ENCODE data around the gene SLC4A2.

Gene SLC4A2

GRCh38 chr7:151093748-151094147 is 34.4 kb downstream of the SLC4A2 start:
- DNase-seq (ENCODE audit: low spot score) = no peak

- DNase-seq (ENCODE audit: low spot score) = no peak
Measured at GRCh38 chr7:151094675-151095074, 35.3 kb downstream of the SLC4A2 start.

- DNase-seq (ENCODE audit: low spot score) = no peak
Measured at GRCh38 chr7:151095123-151095797, 35.9 kb downstream of the SLC4A2 start.

DNA sequence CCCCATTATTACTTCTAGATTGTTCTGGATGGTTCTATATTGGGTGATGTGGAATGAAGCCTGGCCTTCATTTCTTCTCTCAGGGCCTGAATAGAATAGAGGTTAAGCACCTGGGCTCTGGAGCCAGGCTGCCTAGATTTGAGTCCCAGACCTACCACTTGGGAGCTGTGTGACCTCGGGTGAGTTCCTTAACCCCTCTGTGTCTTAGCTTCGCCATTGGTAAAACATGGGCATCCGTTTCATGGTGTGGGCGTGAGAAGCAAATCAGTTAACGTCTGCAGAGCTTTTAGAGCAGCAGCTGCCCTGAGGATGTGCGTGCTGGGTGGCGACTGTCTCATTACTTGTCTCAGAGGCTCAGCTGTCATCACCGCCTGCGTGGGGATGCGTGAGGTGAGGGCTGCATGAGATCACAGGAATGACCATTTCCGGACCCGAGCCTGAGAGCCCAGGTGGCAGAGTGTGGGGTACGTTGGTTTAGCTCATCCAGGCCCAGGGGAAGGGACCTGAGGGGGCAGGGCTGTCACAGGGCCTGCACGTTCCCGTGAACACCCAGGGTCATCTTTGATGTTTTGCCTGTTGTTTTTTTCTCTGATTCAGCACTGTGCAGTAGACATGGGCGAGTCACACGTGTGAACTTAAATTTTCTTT is 36.6 kb downstream of the SLC4A2 start:
- DNase-seq (ENCODE audit: low spot score) = no peak

DNA sequence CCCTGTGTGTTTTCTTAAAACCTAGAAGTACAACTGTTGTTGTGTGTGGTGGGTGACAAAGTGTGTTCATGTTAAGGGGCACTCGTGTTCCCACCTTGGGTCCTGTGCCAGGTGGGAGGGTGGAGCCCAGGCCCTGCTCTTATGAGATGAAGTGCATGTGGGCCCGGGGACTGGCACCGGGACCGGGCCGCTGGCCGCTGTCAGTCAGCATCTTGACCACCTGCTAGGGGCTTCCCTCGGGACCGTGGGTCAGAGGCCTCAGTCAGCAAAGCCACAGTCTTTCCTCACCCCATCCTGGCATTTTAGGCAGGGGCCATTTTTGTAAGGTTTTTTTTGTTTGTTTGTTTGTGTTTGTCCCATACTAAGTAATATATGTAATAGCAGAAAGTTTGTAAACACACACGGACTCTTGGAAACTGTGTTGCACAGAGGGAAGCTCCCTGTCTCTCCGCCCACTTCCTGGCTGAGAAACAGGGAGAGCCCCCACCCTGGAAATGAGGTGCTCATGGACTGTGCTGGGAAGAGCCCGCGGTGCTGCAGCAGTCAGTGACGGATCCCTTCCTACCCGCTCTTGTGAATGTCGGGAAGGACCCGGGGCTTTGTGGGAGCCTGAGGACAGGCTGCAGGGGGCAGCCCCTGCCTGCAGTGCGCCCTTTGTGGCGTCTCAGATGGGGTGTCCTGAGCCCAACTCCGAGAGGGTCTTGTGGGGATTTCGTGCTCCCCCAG is 40.3 kb downstream of the SLC4A2 start:
- DNase-seq (ENCODE audit: low spot score) = no peak

DNA sequence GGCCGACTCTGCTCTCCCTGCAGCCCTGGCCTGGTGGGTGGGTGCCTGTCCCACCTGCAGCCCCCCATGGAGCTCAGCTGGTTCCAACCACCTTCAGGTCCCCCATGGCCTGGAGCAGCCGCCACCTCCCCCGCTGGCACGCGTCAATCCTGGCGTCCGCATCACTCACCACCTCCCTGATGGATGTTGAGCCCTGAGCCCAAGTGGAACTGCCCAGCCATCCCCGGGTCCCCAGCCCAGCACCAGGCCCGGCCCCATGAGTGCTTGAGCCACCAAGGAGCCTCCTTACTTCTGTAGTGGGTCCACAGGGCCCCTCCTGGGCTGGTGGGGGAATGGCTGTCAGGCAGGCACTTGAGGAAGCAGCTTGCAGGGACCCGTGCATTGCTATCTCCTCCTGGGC is 41.5 kb downstream of the SLC4A2 start:
- DNase-seq (ENCODE audit: low spot score) = no peak

DNA sequence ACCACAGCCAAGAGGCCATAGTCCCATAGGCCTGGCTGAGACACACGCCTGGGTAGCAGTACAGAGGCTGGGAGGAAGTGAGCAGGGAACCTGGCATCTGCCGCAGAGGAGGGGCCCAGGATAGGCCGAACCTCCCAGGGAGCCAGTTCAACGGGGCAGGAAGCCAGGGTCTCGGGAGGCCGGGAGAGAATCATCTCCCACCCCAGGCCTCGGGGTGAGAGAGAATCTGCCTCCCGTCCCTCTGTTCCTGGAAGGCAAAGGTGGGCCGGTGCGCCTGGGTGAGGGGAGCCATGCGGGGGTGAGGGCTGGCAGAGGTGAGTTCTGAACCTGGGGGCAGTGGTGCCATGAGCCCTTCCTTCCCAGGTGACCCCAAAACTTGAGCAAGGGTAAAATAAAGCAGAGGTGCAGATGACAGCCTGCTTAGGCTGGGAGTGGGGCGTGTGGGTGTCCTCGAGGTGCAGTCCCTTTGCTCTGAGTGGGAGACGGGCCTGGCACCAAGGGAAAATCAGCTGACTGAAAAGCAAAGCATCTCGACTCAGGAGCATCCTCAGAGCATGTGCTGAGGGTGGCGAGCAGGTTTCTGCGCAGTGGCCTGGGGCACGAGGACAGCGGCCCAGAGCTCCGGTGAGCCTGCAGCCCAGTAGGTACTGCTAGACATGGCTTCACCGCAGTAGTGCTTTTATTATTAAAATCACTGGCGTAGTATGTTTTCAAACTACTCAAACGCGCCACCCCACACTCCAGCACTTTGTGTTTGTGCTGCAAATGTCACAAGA is 42.4 kb downstream of the SLC4A2 start:
- no peak for DNase-seq (ENCODE audit: low spot score)

GRCh38 chr7:151102991-151103390 is 43.6 kb downstream of the SLC4A2 start:
- no peak for DNase-seq (ENCODE audit: low spot score)

DNA sequence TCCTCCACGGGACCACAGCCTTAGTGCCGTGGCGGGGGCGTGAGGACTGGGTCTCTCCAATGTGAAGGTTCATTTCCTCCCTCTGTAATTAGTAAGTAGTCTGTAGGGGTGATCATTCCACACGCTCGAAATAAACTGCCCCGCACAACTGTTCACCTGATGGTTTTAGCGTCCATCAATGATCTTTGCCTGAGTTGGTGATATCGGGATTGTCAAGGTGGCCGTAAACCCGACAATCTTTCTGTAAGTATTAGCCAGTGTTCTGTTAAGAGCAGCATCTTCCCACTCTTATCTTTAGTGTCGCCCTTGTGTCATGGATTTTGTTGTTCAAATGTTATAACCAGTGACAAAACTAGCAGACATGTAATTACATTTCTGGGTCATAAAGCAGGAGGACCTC is 44.6 kb downstream of the SLC4A2 start:
- DNase-seq (ENCODE audit: low spot score) = no peak

DNA sequence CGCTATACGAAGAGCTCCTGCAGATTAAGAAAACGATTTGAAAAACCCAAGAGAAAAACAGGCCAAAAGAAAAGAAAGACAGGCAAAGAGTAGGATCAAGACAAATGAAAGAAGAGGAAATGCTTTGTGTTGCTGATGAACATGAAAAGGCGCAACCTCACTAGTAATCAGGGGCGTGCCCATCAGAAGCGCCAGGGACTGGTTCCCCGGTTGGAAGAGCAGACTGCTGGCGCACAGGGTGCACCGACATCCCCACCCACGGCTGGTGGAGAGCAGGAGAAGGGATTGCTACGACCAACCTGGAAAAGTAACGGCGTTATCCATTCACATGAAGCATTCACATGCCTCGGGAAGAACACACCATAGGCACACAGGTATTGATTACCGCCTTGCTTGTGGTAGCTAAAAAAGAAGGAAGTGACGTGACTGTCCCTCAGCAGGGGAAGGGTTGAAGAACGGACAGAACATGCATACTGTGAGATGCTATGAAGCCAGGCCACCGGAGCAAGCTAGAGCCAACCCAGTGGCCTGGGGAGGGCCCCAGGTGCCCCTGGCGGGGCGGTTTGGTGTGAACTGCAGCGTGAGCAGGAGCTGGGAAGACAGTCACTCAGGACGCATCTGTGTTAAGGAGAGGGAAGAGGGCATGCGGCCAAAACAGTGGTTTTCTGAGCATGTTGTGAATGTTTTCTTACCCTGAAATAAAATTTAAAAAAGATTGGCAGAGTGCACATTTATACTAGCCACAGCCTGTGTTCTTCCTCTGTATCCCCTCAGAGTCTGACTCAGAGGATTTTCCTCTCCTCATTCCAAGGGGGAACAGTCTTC is 45.2 kb downstream of the SLC4A2 start:
- no peak for DNase-seq (ENCODE audit: low spot score)

GRCh38 chr7:151107882-151108281 is 48.5 kb downstream of the SLC4A2 start:
- DNase-seq (ENCODE audit: low spot score) = no peak

DNA sequence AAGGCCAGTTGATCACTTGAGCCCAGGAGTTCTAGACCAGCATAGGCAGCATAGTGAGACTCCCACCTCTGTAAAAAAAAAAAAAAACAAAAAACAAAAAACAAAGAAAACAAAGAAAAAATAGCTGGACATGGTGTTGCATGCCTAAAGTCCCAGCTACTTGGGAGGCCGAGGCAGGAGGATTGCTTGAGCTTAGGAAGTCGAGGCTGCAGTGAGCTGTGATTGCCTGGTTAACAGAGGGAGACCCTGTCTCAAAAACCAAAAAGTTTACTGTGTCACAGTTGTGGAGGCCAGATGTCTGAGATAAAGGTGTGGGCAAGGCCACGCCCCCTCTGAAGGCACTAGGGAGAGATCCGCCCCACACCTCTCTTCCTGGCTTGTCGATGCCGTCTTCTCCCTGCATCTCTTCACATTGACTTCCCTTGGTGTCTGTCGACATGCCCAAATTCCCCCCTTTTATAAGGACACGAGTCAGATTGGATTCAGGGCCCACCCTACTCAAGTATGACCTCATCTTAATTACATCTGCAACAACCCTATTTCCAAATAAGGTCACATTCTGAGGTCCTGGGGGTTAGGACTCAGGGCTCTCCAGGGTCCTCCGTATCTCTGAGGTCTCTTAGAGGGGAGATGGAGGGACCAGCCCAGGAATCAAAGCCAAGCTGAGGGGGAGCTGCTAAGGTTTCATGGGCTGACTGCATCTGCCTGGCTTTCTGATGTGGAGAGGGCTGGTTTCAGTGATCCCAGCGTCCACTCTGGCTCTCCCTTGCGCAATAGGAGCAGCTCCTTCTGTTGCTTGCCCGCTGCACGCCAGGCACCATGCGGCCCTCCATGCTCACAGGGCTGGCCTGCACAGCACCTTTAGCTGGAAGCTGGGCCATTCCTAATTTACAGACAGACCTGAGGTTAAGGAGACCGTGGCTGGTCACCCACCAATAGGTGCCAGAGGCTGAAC is 50.0 kb downstream of the SLC4A2 start:
- DNase-seq (ENCODE audit: low spot score) = no peak

GRCh38 chr7:151110236-151110940 is 51.0 kb downstream of the SLC4A2 start:
- DNase-seq (ENCODE audit: low spot score) = no peak

DNA sequence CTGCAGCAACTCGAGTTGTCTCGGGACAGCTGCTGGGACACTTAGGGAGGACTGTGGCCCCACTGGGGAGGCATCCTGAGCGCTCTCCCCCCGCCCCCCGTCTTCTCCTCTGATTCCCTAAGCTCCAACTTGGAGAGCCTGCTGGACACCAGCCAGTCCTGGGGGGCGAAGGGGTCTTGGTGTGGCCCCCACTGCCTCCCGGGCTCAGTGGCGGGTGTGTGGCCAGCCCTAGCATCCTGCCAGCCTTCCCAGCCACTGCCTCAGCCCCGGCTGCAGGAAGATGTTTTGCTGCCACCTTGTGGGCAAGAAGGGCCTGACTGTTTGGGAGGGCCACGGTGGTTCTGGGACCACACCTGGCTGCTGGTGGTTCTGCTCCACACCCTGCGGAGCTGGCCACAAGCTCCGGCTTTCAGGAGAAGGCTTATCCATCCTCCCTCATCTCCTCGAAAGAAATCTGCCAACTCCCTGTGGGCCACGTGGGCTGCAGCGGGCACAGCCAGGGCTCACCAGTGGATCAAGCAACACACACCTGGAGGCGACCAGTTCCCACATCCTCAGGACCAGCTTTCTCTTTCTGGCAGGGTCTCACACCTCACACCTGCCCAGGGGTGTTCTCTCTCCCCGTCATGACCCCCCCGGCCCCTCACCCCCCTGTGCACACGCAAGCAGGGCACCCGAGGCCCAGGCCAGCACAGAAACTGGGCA is 51.7 kb downstream of the SLC4A2 start:
- peak; percentile 78 for DNase-seq (ENCODE audit: low spot score)

GRCh38 chr7:151113344-151114150 is 54.2 kb downstream of the SLC4A2 start:
- peak; percentile 40 for DNase-seq (ENCODE audit: low spot score)

- no peak for DNase-seq (ENCODE audit: low spot score)
Measured at GRCh38 chr7:151114151-151115090, 55.0 kb downstream of the SLC4A2 start.

Measured in kidney capillary endothelial cell (primary cell).